Measurements from ENCODE around the gene ZC3H18. TPM values are rescaled to one million over a fixed set of nuclear protein-coding genes. Genes with fewer than 3 reads are reported as not detected.

ZC3H18 gene
- total and polyA plus RNA-seq, 9 donors, result 9.2 to 34.8 (median 31.4) TPM

DNA sequence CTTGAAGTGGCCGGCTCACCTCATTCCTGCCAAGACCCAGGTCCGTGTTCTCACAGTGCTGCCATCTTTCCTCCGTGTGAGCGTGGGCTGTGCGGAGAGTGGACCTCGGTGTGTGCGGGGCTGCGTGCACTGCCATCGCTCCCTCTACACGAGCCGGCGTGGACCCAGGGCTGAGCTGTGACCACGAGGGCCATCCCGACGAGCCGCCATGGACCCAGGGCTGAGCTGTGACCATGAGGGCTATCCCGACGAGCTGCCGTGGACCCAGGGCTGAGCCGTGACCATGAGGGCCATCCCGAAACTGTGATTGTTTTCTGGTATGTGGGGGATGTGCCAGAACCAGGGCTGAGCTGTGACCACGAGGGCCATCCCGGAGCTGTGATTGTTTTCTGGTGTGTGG, 101.6 kb downstream of the ZC3H18 start:
- H3K4me3 ChIP-seq (ENCODE audit: low read length), result no peak overlapping the region
- DNase-seq, result no peak
- H3K4me1 ChIP-seq (ENCODE audit: control insufficient read depth, insufficient read depth, low read length), result peaks cover 46% of the 10 kb centered on the region
- peaks cover 16% of the 10 kb centered on the region for H3K36me3 ChIP-seq (ENCODE audit: control insufficient read depth, insufficient read depth, low read length)
- no peaks in the 10 kb centered on the region for H3K27me3 ChIP-seq (ENCODE audit: control insufficient read depth, insufficient read depth, low read length)
- no peak overlapping the region for H3K27ac ChIP-seq (ENCODE audit: low read length)
- WGBS (ENCODE audit: insufficient coverage), result 89% methylated on average over 23 of the region's 23 CpGs
- H3K9me3 ChIP-seq (replicated peaks; ENCODE audit: control insufficient read depth, low read depth, low read length), result no peaks in the 10 kb centered on the region

DNA sequence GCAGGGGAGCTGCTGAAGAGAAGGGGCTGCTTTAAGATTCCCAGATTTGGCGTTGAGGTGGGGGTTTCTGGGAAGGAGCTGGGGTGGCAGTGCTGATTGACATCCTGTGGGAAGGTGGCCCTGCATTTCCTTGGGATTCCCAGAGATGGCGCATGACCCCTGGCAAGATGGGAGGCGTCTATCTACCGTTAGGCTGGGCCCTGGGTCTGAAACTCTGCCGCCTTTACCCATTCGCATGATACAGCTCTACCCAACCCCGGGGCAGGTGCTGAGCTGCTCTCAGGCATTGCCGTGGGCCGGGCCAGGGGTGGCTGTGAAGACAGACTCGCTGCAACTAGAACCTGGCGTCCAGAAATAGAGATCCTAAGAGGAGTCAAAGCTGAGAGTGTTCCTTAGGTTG, 102.6 kb downstream of the ZC3H18 start:
- peaks cover 48% of the 10 kb centered on the region for H3K4me1 ChIP-seq (ENCODE audit: control insufficient read depth, insufficient read depth, low read length)
- no peak overlapping the region for H3K4me3 ChIP-seq (ENCODE audit: low read length)
- DNase-seq, result no peak
- H3K27ac ChIP-seq (ENCODE audit: low read length), result peak overlapping the region; percentile 74
- H3K9me3 ChIP-seq (replicated peaks; ENCODE audit: control insufficient read depth, low read depth, low read length), result no peaks in the 10 kb centered on the region
- H3K36me3 ChIP-seq (ENCODE audit: control insufficient read depth, insufficient read depth, low read length), result peaks cover 14% of the 10 kb centered on the region
- WGBS (ENCODE audit: insufficient coverage), result 22% methylated on average over 4 of the region's 11 CpGs
- no peaks in the 10 kb centered on the region for H3K27me3 ChIP-seq (ENCODE audit: control insufficient read depth, insufficient read depth, low read length)

DNA sequence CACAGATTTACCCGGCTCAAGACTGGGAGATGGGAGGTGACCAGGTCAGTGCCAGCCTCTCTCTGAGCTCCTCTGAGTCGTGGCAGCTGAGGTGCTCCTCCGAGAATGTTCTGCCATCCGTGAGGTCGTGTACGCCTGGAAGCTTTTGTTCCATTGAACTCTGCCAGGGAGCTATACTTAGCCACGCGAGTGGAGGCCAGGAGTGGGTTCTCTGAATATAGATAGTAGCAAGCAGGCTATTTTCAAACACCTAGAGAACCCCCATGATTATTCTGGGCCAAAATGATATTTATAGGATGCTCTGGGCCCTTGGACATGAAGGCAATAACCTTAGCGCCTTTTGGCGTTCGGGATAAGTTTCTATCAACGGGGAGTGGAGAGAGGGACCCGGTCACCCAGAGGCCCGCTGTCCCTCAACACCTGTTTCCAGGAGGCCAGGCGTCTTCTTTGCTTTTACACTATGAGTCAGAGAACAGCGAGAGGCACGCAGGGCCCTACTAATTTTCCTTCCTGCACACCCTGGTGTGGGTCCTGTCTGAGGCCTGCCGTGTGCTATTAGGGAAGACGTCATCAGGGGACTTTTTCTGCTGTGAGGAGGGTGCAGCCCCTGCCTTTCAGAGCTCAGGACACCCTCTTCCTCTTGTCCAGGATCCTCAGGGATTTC, 103.6 kb downstream of the ZC3H18 start:
- Histone ChIP-seq H3K27ac (ENCODE audit: low read length) (peak overlapping the region; percentile 82), H3K4me1 (ENCODE audit: control insufficient read depth, insufficient read depth, low read length) (peaks cover 51% of the 10 kb centered on the region), H3K36me3 (ENCODE audit: control insufficient read depth, insufficient read depth, low read length) (peaks cover 12% of the 10 kb centered on the region), H3K27me3 (ENCODE audit: control insufficient read depth, insufficient read depth, low read length) (peaks cover 9% of the 10 kb centered on the region), H3K9me3 (replicated peaks; ENCODE audit: control insufficient read depth, low read depth, low read length) (no peaks in the 10 kb centered on the region), H3K4me3 (ENCODE audit: low read length) (no peak overlapping the region)
- peak; percentile 51 for DNase-seq
- WGBS (ENCODE audit: insufficient coverage), result 90% methylated on average over 13 of the region's 19 CpGs

DNA sequence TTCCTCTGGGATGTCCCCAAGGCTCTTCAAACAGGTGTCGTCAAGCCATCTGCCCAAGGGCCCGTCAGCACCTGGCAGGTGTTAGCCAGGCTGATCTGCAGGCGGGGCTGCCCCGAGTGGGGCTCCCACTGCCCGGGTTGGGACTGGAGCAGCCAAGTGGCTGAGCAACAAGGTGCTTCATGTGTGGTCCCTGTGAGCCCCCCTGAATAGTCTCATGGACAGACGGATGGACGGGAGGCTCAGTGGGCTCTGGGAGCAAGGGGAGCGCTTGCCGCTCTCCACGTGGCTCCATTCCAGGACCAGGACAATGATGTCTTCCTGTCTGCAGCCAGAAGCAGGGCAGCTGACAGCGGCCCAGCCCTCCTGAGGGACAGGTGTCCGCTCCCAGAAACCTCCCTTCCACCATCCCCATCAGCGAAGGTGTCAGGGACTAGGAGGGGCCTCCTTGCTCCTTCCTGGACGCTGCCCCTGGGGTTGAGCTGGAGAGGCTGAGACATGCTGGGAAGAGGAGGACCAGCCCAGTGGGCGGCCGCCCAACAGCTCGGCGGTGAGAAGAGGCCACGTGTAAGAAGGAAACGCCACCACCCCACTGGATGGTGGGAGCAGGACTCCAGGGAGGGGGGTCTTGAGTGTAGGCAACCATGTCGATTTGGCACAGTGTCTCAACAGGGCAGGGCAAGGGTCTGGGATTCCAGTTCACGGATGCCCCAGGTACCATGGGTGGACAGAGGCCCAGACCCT, 106.5 kb downstream of the ZC3H18 start:
- Histone ChIP-seq H3K9me3 (replicated peaks; ENCODE audit: control insufficient read depth, low read depth, low read length) (no peaks in the 10 kb centered on the region), H3K27me3 (ENCODE audit: control insufficient read depth, insufficient read depth, low read length) (peaks cover 15% of the 10 kb centered on the region), H3K36me3 (ENCODE audit: control insufficient read depth, insufficient read depth, low read length) (peaks cover 12% of the 10 kb centered on the region), H3K27ac (ENCODE audit: low read length) (no peak overlapping the region), H3K4me3 (ENCODE audit: low read length) (no peak overlapping the region), H3K4me1 (ENCODE audit: control insufficient read depth, insufficient read depth, low read length) (peaks cover 51% of the 10 kb centered on the region)
- WGBS (ENCODE audit: insufficient coverage), result 69% methylated on average over 19 of the region's 22 CpGs
- no peak for DNase-seq

DNA sequence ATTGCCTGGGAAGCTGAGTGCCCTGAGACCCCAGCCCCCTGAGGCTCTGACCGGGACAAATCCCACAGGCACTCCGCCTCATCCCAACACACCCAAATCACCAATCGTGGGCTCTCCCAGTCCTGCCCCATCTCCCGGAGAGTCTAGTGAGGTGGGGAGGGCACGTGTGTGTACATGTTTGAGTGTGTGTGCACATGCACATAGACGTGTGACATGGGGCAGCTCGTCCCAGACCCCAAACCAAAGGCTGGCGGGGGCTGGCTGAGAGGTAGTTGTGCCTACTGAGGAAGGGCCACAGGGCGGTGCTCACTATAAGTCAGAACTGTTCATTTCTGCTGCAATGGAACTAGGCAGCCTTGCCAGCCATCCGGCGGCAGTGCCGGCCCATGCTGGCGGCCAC, 107.5 kb downstream of the ZC3H18 start:
- H3K4me3 ChIP-seq (ENCODE audit: low read length), result no peak overlapping the region
- H3K27me3 ChIP-seq (ENCODE audit: control insufficient read depth, insufficient read depth, low read length), result peaks cover 21% of the 10 kb centered on the region
- DNase-seq, result no peak
- no peaks in the 10 kb centered on the region for H3K9me3 ChIP-seq (replicated peaks; ENCODE audit: control insufficient read depth, low read depth, low read length)
- 52% methylated on average over 7 of the region's 13 CpGs for WGBS (ENCODE audit: insufficient coverage)
- peaks cover 9% of the 10 kb centered on the region for H3K36me3 ChIP-seq (ENCODE audit: control insufficient read depth, insufficient read depth, low read length)
- peaks cover 47% of the 10 kb centered on the region for H3K4me1 ChIP-seq (ENCODE audit: control insufficient read depth, insufficient read depth, low read length)
- H3K27ac ChIP-seq (ENCODE audit: low read length), result no peak overlapping the region

DNA sequence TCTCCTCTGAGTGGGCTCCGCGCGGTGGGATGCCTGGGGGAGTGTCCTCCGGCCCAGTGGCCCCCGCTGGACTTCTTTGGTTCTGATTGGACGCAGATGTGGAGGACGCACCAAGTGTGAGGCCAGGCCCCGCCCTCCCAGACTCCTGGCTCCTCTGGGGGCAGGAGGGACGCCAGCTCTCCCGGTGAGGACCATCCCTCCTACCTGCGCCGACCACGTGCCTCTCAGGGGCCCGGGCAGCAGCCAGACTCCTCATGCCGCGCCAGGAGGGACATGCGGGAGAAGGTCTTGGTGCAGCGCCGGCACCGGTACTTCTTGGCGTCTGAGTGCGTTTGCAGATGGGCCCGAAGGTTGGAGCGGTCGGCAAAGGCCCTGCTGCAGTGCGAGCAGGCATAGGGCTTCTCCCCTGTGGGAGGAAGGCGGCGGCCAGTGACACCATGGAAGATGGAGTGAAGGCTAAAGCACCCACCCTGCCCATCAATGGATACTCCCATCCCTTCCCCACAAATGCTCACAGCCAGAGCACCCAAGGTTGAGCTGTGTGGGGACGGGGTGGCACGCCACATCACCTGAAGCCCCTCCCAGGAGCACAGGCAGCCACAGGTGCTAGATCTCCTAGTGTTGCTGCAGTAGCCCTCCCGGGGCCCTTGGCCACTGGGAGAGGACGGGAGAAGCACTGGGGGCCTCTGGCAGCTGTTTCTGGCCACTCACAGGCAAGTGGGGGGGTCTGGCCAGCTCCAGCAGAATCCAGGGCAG, 108.2 kb downstream of the ZC3H18 start:
- Histone ChIP-seq H3K4me1 (ENCODE audit: control insufficient read depth, insufficient read depth, low read length) (peaks cover 40% of the 10 kb centered on the region), H3K4me3 (ENCODE audit: low read length) (no peak overlapping the region), H3K9me3 (replicated peaks; ENCODE audit: control insufficient read depth, low read depth, low read length) (no peaks in the 10 kb centered on the region), H3K27me3 (ENCODE audit: control insufficient read depth, insufficient read depth, low read length) (peaks cover 21% of the 10 kb centered on the region), H3K27ac (ENCODE audit: low read length) (no peak overlapping the region), H3K36me3 (ENCODE audit: control insufficient read depth, insufficient read depth, low read length) (peaks cover 9% of the 10 kb centered on the region)
- 30% methylated on average over 26 of the region's 32 CpGs for WGBS (ENCODE audit: insufficient coverage)
- DNase-seq, result no peak

DNA sequence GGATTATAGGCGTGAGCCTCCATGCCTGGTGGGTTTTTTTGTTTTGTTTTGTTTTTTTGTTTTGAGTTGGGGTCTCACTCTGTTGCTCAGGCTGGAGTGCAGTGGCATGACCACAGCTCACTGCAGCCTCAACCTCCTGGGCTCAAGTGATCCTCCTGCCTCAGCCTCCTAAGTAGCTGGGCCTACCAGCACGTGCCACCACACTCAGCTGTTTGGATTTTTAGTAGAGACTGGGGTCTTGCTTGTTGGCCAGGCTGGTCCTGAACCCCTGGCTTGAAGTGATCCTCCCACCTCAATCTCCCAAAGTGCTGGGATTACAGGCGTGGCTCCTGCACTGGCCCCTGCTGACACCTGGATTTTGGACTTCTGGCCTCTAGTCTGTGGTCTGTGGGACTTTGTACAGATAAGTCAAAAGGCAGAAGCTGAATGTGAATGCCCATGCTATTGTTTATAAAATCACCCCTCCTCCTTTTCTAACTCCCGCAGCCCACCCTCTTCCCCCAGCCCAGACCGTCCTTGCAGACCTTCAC, 110.4 kb downstream of the ZC3H18 start:
- Histone ChIP-seq H3K4me1 (ENCODE audit: control insufficient read depth, insufficient read depth, low read length) (peaks cover 29% of the 10 kb centered on the region), H3K9me3 (replicated peaks; ENCODE audit: control insufficient read depth, low read depth, low read length) (no peaks in the 10 kb centered on the region), H3K36me3 (ENCODE audit: control insufficient read depth, insufficient read depth, low read length) (peaks cover 9% of the 10 kb centered on the region), H3K27ac (ENCODE audit: low read length) (no peak overlapping the region), H3K27me3 (ENCODE audit: control insufficient read depth, insufficient read depth, low read length) (peaks cover 42% of the 10 kb centered on the region), H3K4me3 (ENCODE audit: low read length) (no peak overlapping the region)
- 69% methylated on average over 2 of the region's 5 CpGs for WGBS (ENCODE audit: insufficient coverage)
- no peak for DNase-seq

DNA sequence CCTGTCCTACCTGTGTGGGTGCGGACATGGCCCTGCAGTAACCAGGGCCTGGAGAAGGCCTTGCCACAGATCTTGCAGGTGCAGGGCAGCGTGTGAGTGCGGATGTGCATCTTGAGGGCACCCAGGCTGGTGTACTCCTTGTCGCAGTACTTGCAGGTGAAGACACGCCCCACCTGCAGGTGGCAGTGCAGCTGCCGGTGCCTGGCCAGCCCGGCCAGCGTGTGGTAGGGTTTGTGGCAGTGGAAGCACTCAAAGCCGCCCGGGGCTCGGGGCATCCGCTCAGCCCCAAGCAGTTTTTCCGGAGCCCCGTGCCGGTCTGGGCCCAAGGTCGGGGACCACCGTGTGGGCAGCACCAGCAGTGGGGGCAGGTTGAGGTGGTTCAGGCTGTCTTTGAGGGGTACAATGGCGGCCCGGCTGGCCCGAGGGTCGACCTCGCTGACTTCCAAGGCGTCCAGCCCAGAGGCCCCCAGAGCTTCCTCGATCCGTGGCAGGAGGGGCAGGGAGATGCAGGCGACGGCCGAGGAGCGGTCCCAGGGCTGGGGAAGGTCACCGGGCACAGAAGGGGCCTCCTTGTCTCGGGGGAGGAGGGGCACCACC, 111.0 kb downstream of the ZC3H18 start:
- H3K4me3 ChIP-seq (ENCODE audit: low read length), result no peak overlapping the region
- H3K27ac ChIP-seq (ENCODE audit: low read length), result no peak overlapping the region
- H3K9me3 ChIP-seq (replicated peaks; ENCODE audit: control insufficient read depth, low read depth, low read length), result no peaks in the 10 kb centered on the region
- DNase-seq, result no peak
- peaks cover 48% of the 10 kb centered on the region for H3K27me3 ChIP-seq (ENCODE audit: control insufficient read depth, insufficient read depth, low read length)
- peaks cover 29% of the 10 kb centered on the region for H3K4me1 ChIP-seq (ENCODE audit: control insufficient read depth, insufficient read depth, low read length)
- peaks cover 7% of the 10 kb centered on the region for H3K36me3 ChIP-seq (ENCODE audit: control insufficient read depth, insufficient read depth, low read length)
- WGBS (ENCODE audit: insufficient coverage), result 48% methylated on average over 29 of the region's 31 CpGs

Data from muscle of leg (tissue), 11 donors.